Kidney (tissue), 14 donors: ENCODE measurements around the gene AUTS2. TPM values are rescaled to one million over a fixed set of nuclear protein-coding genes. Genes with fewer than 3 reads are reported as not detected.

Experiments
- DNase-seq, 5 donors: peaks; one replicate each; pipeline ENCODE4 v3.0.0-alpha.2; 2013 to 2020
- FAIRE-seq: peaks from 2 replicates; lab custom pipeline; 2012; peaks lifted over from hg19 to GRCh38; lab: Jason Lieb, UNC
- H3K27ac ChIP-seq, 2 donors: one replicate each; pipeline ENCODE4 v1.7.0; 2013; ENCODE audit warnings: low read depth in 2 of 2, low read length in 2 of 2, inconsistent platforms in 1 of 2
- H3K27me3 ChIP-seq: one replicate; pipeline ENCODE4 v1.7.1; 2013; ENCODE audit warnings: low read length, inconsistent platforms; ENCODE audit not compliant: control insufficient read depth, insufficient read depth
- H3K36me3 ChIP-seq, 3 donors: one replicate each; pipeline versions ENCODE4 v1.7.0 to v1.7.1; 2013; ENCODE audit warnings: low read length in 3 of 3, control low read depth in 1 of 3, inconsistent platforms in 1 of 3; ENCODE audit not compliant: insufficient read depth in 3 of 3, control insufficient read depth in 2 of 3
- H3K4me1 ChIP-seq, 3 donors: one replicate each; pipeline versions ENCODE4 v1.7.0 to v1.7.1; 2013; ENCODE audit warnings: low read length in 3 of 3, inconsistent platforms in 1 of 3, low read depth in 1 of 3; ENCODE audit not compliant: control insufficient read depth in 2 of 3, insufficient read depth in 2 of 3
- H3K4me3 ChIP-seq, 3 donors: one replicate each; pipeline versions ENCODE4 v1.7.0 to v1.8.1; 2013; ENCODE audit warnings: low read length in 3 of 3, control low read depth in 1 of 3, inconsistent platforms in 1 of 3
- H3K9ac ChIP-seq, 3 donors: one replicate each; pipeline versions ENCODE4 v1.7.0 to v1.7.1; 2013; ENCODE audit warnings: low read length in 3 of 3, control low read depth in 1 of 3, inconsistent platforms in 1 of 3
- H3K9me3 ChIP-seq, 3 donors: one replicate each; pipeline versions ENCODE4 v1.7.0 to v1.7.1; 2013; ENCODE audit warnings: low read length in 3 of 3, control low read depth in 1 of 3, inconsistent platforms in 1 of 3; ENCODE audit not compliant: control insufficient read depth in 2 of 3, insufficient read depth in 1 of 3
- CTCF ChIP-seq: IDR thresholded peaks from 3 replicates; pipeline ENCODE4 v1.5.1; 2012; ENCODE audit warnings: mild to moderate bottlenecking, moderate library complexity, borderline replicate concordance; ENCODE audit not compliant: insufficient read depth; ENCODE audit errors: extremely low read depth
- intact Hi-C: fragments of 100-400 bp; cut with DNase I; formaldehyde crosslinking; loops from one replicate; pipeline ENCODE4 v1.11.1; 2022
- polyA plus RNA-seq: library from polyadenylated mRNA; stranded (reverse); fragments of 350-450 nt; fragmentation: Illumina TruSeq; extraction: RNeasy Lipid Tissue Mini Kit (QIAGEN cat#74804); gene quantifications from one replicate; pipeline ENCODE4 v1.2.3, GENCODE V29; 2014; ENCODE audit warnings: low read depth, low replicate concordance; ENCODE audit not compliant: insufficient read depth
- total RNA-seq: library from RNA; stranded (reverse); fragmentation: NEBNext Ultra II Directional; extraction: Animal tissue kit (Norgen Biotek cat#: 25700); gene quantifications from one replicate; pipeline ENCODE4 v1.2.1, GENCODE V29; 2021
- donor health status: control.
- donor health status: control.
- donor health status: control.
- donor health status: control.
- donor health status: control.
- donor health status: DM: yes; HTN: yes; CAD: no.
- donor health status: Normal renal cell carcinoma (clear cell type).

Gene AUTS2
- total and polyA plus RNA-seq, 2 donors from 2014 or later: 5.2 to 33.8 TPM

GRCh38 chr7:70472601-70473237 lies 874.4 kb downstream of the AUTS2 start:
- no peaks in the 10 kb centered on the region for H3K27me3 ChIP-seq
- FAIRE-seq (no peak), DNase-seq (no peak)
- H3K27ac ChIP-seq: no peak overlapping the region
- no peak overlapping the region for H3K4me3 ChIP-seq
- intact Hi-C loops: no loop called here
- H3K4me1 ChIP-seq: peaks cover 0 to 11% (median 2%) of the 10 kb centered on the region in 3 donors
- H3K9me3 ChIP-seq: no peaks in the 10 kb centered on the region
- no peak overlapping the region for H3K9ac ChIP-seq
- no peaks in the 10 kb centered on the region for H3K36me3 ChIP-seq
- TF ChIP-seq CTCF: no peak

- H3K27ac ChIP-seq: no peak overlapping the region
- FAIRE-seq (no peak), DNase-seq (peak in 1 of 5 donors; percentile 25)
- H3K9ac ChIP-seq: no peak overlapping the region
- H3K9me3 ChIP-seq: no peaks in the 10 kb centered on the region
- H3K4me1 ChIP-seq: peaks cover 0 to 12% (median 2%) of the 10 kb centered on the region in 3 donors
- H3K4me3 ChIP-seq: no peak overlapping the region
- no peak for TF ChIP-seq CTCF
- intact Hi-C loops: no loop called here
- H3K36me3 ChIP-seq: no peaks in the 10 kb centered on the region
- no peaks in the 10 kb centered on the region for H3K27me3 ChIP-seq
Observed at GRCh38 chr7:70474639-70475234, 876.5 kb downstream of the AUTS2 start.

DNA sequence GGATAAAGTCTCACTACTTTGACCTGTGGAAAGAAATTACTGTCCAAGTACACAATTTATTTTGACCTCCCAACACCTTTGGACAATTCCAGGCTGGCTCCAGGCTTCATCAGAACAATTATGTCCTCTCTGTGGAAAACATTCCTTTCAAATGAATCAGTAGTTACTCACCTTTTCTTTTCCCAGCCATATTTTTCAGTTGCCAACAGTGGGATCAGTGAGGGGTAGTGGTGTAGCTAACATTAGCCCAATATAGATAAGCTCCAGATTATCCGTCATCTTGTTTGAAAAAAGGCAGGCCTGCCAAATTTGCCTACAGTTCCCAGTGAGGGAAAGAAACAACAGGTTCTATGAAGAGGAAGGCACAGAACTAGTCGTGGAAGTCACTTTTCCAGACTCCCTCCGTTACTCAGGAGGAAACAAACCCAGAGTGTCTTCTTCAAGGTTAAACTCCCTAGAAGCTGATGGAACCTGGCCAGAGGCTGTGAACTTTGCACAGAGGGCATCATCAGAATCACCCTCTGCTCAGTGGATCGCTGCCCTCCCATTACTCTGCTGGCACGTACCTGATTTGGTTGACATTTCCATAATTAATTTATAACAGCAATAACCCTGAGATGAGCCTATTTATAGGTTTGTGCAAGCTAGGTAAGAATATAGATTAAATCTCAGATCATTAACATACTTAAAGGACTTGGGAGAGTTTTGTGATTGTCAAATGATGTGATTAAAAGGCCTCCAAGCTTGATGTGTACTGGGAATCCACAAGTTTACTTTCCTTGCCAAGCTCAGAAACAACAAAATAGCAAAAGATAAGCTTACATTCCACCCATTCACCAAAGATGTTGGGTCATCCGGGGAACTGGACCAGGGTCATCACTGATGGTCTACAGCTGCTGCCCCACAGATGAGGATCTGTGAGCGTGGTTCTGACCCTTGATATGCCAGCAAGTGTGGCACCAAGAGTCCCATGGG lies 879.0 kb downstream of the AUTS2 start:
- intact Hi-C loops: no loop called here
- TF ChIP-seq CTCF: no peak
- Histone ChIP-seq H3K27me3 (no peaks in the 10 kb centered on the region), H3K36me3 (no peaks in the 10 kb centered on the region), H3K4me3 (no peak overlapping the region), H3K27ac (no peak overlapping the region), H3K4me1 (peaks cover 0 to 12% (median 2%) of the 10 kb centered on the region in 3 donors), H3K9me3 (no peaks in the 10 kb centered on the region), H3K9ac (no peak overlapping the region)
- DNase-seq (no peak), FAIRE-seq (no peak)
